ENCODE data around the gene TBC1D16.

DNA sequence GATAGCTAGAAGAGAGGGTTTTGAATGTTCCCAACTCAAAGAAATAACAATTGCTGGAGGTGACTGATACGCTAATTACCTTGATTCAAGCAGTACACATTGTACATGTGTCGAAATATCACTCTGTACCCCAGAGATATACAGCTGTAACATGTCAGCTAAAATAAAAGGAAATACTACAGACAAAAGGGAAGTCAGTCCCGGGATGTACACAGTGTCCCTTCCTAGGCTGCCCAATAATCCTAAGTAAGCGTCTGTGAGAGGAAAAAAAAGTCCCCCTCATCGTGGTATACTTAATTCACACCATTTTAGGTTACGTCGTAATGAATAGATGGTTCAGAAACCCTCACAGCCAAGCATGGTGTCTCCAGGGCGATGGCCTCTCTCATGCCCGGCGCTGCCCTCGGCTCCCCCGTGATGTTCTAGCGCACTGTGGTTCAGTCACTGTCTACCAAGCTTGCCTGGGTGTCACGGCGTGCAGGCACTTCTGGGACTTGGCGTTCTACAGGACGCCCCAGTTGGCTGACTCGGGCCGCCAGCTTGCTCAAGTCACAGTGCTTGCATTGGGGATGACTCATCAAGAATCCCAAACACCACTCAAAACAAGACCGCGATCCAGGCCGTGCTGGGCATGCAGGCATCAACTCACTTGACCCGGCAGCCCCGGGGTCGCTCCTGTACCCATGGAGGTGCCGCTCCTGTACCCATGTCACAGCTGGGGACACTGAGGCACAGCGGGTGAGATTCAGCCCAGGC lies 28.3 kb upstream of the TBC1D16 start:
- no peak for TF ChIP-seq CTCF (IDR thresholded peaks at IDR 0.05; ENCODE audit: low read depth, low read length)
- TF ChIP-seq POLR2A (IDR thresholded peaks at IDR 0.05; ENCODE audit: extremely low read depth, insufficient read length): no peak
- TF ChIP-seq MYC (IDR thresholded peaks at IDR 0.05; ENCODE audit: low read depth, low read length): no peak
- TF ChIP-seq, protein P1, sequence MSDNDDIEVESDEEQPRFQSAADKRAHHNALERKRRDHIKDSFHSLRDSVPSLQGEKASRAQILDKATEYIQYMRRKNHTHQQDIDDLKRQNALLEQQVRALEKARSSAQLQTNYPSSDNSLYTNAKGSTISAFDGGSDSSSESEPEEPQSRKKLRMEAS (IDR thresholded peaks at IDR 0.05; ENCODE audit: low read depth, low read length): 0 out of 2 replicates have a peak, but pooled peaks have one; percentile 9
